GM13976 (cell line): Measurements from ENCODE around the gene GADD45A.

ENCODE experiments used
- DNase-seq: peaks from one replicate; pipeline ENCODE4 v3.0.0; 2012; ENCODE audit warnings: low spot score
- CTCF ChIP-seq: IDR thresholded peaks from 2 replicates; pipeline ENCODE4 v1.5.1; 2012; ENCODE audit warnings: borderline replicate concordance, mild to moderate bottlenecking; ENCODE audit not compliant: insufficient read depth; ENCODE audit errors: extremely low read depth, missing control alignments, control extremely low read depth
- in situ Hi-C: fragments of 300-500 bp; cut with MboI; formaldehyde crosslinking; loops from one replicate; pipeline ENCODE4 v1.12.0; 2022; ENCODE audit warnings: low sequenced_read_pairs, mixed read lengths, inconsistent platforms; ENCODE audit not compliant: unreplicated experiment

Gene GADD45A

DNA sequence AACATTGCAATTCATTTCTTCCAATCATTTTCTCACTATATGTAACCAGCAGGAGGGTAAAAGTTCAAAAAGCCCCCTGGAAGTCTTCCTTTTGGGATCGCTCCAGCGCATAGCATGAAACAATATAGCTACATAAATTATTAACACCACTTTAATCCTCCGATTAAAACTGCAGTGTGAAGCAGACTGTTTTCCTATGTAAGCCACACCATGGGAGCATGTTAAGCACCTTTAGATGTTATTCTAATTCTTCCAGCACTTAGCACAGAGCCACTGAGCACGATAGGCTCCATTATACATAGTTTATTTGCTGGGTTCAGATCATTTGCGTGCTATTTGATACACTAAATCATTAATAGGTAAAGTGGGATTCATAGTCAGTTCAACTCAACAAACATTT, 18.4 kb upstream of the GADD45A start:
- in situ Hi-C loops = no loop called here
- TF ChIP-seq CTCF = no peak
- no peak for DNase-seq

GRCh38 chr1:67668660-67669059, 16.3 kb upstream of the GADD45A start:
- TF ChIP-seq CTCF = no peak
- in situ Hi-C loops = no loop called here
- no peak for DNase-seq

DNA sequence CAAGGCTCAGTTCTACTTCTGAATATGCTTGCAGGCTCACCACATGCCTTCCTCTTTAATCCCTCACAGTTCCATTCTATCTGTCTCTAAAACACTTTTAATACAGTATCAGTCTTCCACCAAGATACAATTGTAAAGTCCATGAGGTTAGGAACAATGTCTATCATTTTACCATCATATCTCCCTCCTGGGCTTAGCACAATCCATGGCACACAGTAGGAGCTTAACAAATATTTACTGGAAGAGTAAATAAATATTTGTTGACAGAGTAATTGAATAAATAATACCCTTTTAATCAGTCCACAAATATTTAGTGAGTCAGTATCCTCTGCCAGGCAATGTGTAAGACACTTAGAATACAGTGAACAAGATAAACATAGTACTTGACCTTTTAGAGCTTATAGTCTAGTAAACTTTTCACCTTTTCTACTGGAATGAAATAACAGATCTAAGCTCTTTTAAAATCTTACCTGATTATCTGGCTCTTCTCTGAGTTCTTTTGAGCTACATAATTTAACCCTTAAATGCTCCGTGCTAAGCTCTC, 12.7 kb upstream of the GADD45A start:
- no peak for TF ChIP-seq CTCF
- DNase-seq = no peak
- in situ Hi-C loops = no loop called here

GRCh38 chr1:67673468-67674201, 11.4 kb upstream of the GADD45A start:
- no peak for DNase-seq
- in situ Hi-C loops = no loop called here
- no peak for TF ChIP-seq CTCF

DNA sequence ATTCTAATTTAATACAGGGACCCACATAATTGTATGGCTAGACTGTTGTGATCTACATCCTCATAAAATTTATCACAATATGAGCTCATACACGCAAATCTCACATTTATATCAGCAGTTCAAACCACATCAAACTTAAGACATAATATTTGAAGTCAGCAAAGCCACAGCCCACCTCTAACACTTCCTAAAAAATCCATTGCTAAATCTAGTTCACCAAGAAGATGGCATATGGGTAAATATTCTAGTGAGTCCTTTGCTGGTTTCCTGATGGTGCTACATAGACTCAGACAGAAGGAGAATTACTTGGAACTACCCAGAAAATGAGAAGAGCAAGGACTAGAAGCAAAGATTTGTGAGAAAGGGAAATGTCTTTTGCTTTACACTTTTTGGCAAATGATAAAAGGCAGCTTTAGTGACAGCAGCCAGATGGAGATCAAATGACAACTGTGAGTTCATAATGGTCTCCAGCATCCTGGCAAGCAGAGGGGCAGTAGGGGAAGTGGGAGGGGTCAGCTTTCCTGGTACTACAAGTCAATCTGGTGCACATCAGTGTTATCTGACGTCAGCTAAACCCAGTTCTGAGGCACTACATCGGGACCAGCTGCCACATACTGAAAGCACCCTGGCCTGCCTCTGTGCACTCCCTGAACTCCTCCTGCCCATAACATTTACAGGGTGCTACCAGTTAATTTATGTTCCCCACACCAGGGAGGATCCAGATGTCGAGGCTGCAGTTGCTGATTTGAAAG, 10.6 kb upstream of the GADD45A start:
- DNase-seq = no peak
- in situ Hi-C loops = no loop called here
- TF ChIP-seq CTCF = no peak

DNA sequence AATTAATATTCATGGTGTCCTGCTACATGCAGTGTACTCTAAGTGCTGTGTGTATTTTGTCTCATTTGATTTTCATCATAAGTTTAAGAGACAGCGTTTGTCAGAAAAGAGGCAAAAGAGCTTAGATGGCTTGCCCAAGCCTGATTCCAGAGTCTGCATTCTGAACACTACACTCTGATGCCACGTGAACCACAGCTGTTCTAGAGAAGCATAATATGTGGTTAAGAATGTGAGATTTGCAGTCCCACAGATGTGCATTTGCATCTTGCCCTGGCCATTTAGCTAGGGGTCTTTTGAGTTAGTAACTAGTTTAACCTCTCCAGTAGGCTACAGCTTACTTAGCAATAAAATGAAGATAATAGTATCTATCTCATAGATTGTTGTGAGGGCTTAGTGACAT, 9.2 kb upstream of the GADD45A start:
- no peak for DNase-seq
- in situ Hi-C loops = no loop called here
- no peak for TF ChIP-seq CTCF
